B cell (primary cell): ENCODE data around the gene TRMT2A. TPM values are rescaled to one million over a fixed set of nuclear protein-coding genes. Genes with fewer than 3 reads are reported as not detected.

Experiments
- ATAC-seq: fragments of 200-7000 bp; cut with Tn5 transposase; one replicate; pipeline ENCODE4 v1.10.0; 2021; ENCODE audit warnings: low read depth, mild to moderate bottlenecking, moderate number of reproducible peaks, moderate library complexity
- CTCF ChIA-PET: fragments of 350-600 bp; sonication (Branson Sonifier 250); formaldehyde crosslinking; loops from one replicate; lab custom pipeline; 2021; ENCODE audit warnings: antibody characterized with exemption, inconsistent platforms; lab: Charles Lee
- POLR2A ChIA-PET: fragments of 350-600 bp; sonication (Branson Sonifier 250); formaldehyde crosslinking; loops from one replicate; lab custom pipeline; 2021; ENCODE audit warnings: antibody characterized with exemption; lab: Charles Lee
- DNase-seq: peaks from one replicate; pipeline ENCODE4 v3.0.0; 2013
- H2AFZ ChIP-seq: 2 replicates; pipeline ENCODE4 v1.6.1; 2012; ENCODE audit warnings: mild to moderate bottlenecking, low read depth, low read length; ENCODE audit not compliant: insufficient read depth, poor library complexity, severe bottlenecking
- H3K27ac ChIP-seq, 2 donors: 1 replicate in 1 of 2; 2 replicates in 1 of 2; pipeline ENCODE4 v1.5.1; 2012 to 2013; ENCODE audit warnings: low read length in 2 of 2, mild to moderate bottlenecking in 2 of 2, moderate library complexity in 1 of 2
- H3K27me3 ChIP-seq, 4 experiments: fragments of 200-600 bp in 1 of 4; sonication (generic) in 1 of 4; replicated peaks in 1 of 4; 1 replicate in 2 of 4; 2 replicates in 2 of 4; pipeline versions ENCODE4 v1.6.1 to v1.7.0; 2013 to 2016; ENCODE audit warnings: low read length in 3 of 4, mild to moderate bottlenecking in 2 of 4, mixed read lengths in 1 of 4, moderate library complexity in 1 of 4; ENCODE audit not compliant: insufficient read depth in 4 of 4, control insufficient read depth in 3 of 4; ENCODE audit errors: control extremely low read depth in 1 of 4
- H3K36me3 ChIP-seq, 2 experiments: replicated peaks in 1 of 2; 1 replicate in 1 of 2; 2 replicates in 1 of 2; pipeline versions ENCODE4 v1.6.1 to v1.7.1; 2013; ENCODE audit warnings: low read length in 1 of 2; ENCODE audit not compliant: insufficient read depth in 2 of 2, control insufficient read depth in 1 of 2; ENCODE audit errors: control extremely low read depth in 1 of 2, extremely low read depth in 1 of 2
- H3K4me1 ChIP-seq, 2 donors: fragments of 200-600 bp in 1 of 2; sonication (generic) in 1 of 2; 1 replicate in 1 of 2; 2 replicates in 1 of 2; pipeline versions ENCODE4 v1.5.1 to v1.6.1; 2013 to 2017; ENCODE audit warnings: low read length in 2 of 2; ENCODE audit not compliant: control insufficient read depth in 2 of 2, insufficient read depth in 2 of 2
- H3K4me2 ChIP-seq: replicated peaks from 2 replicates; pipeline ENCODE3; 2012; ENCODE audit warnings: mild to moderate bottlenecking, low read depth, low read length; ENCODE audit not compliant: poor library complexity, severe bottlenecking
- H3K4me3 ChIP-seq, 5 experiments: fragments of 200-600 bp in 1 of 5; sonication (generic) in 1 of 5; 1 replicate in 3 of 5; 2 replicates in 2 of 5; pipeline versions ENCODE4 v1.5.1 to v1.7.0; 2011 to 2016; ENCODE audit warnings: low read length in 4 of 5, mild to moderate bottlenecking in 4 of 5, low read depth in 2 of 5, control low read depth in 1 of 5, moderate library complexity in 1 of 5; ENCODE audit not compliant: insufficient read depth in 1 of 5; ENCODE audit errors: control extremely low read depth in 1 of 5, extremely low read depth in 1 of 5
- H3K79me2 ChIP-seq: fragments of 200-600 bp; sonication (generic); one replicate; pipeline ENCODE4 v1.6.0; 2016; ENCODE audit warnings: low read length; ENCODE audit not compliant: control insufficient read depth, insufficient read depth
- H3K9ac ChIP-seq: fragments of 200-600 bp; sonication (generic); 2 replicates; pipeline ENCODE4 v1.6.1; 2017; ENCODE audit warnings: mild to moderate bottlenecking, low read length, moderate library complexity
- H3K9me3 ChIP-seq, 3 donors: one replicate each; pipeline versions ENCODE4 v1.6.1 to v1.7.1; 2013; ENCODE audit warnings: low read length in 2 of 3; ENCODE audit not compliant: control insufficient read depth in 2 of 3, insufficient read depth in 1 of 3; ENCODE audit errors: control extremely low read depth in 1 of 3
- H4K20me1 ChIP-seq: 2 replicates; pipeline ENCODE4 v1.6.0; 2012; ENCODE audit warnings: mild to moderate bottlenecking, low read length; ENCODE audit not compliant: insufficient read depth, control insufficient read depth, poor library complexity, severe bottlenecking
- H3K27ac Mint-ChIP-seq: one replicate; pipeline ENCODE4 v1.8.0; 2021; ENCODE audit warnings: mixed read lengths
- H3K27me3 Mint-ChIP-seq: one replicate; pipeline ENCODE4 v1.8.0; 2021; ENCODE audit warnings: mixed read lengths
- H3K4me1 Mint-ChIP-seq: one replicate; pipeline ENCODE4 v1.8.0; 2021; ENCODE audit warnings: mixed read lengths
- H3K4me3 Mint-ChIP-seq: one replicate; pipeline ENCODE4 v1.8.0; 2021; ENCODE audit warnings: mixed read lengths
- H3K9me3 Mint-ChIP-seq: one replicate; pipeline ENCODE4 v1.8.0; 2022; ENCODE audit warnings: mixed read lengths; ENCODE audit not compliant: insufficient read depth
- CTCF ChIP-seq: fragments of 200-600 bp; IDR thresholded peaks from one replicate; pipeline ENCODE4 v1.8.0; 2022; ENCODE audit warnings: antibody characterized with exemption, mild to moderate bottlenecking
- EZH2 ChIP-seq: IDR thresholded peaks from 2 replicates; pipeline ENCODE4 v1.6.1; 2012; ENCODE audit warnings: borderline replicate concordance, low read depth, mild to moderate bottlenecking, moderate library complexity, low read length; ENCODE audit not compliant: insufficient read depth, poor library complexity, severe bottlenecking
- WGBS: methylation state at CpG from one replicate; pipeline ENCODE4 v1.1.5; 2013; ENCODE audit warnings: missing lambda C conversion rate; ENCODE audit not compliant: insufficient coverage; 5-methylcytosine and 5-hydroxymethylcytosine counted together
- intact Hi-C: fragments of 100-400 bp; cut with micrococcal nuclease; formaldehyde crosslinking; loops from one replicate; pipeline ENCODE4 v1.10.0; 2022
- polyA plus RNA-seq: library from polyadenylated mRNA; depleted of rRNA; stranded (reverse); fragments of >200 nt; gene quantifications from 2 replicates; pipeline ENCODE4 v1.2.3, GENCODE V29; 2012
- total RNA-seq, 2 donors: library from RNA; stranded (reverse); fragments of 120-200 nt in 1 of 2; gene quantifications; 1 replicate in 1 of 2; 2 replicates in 1 of 2; pipeline versions ENCODE4 v1.2.3 to v1.2.4, GENCODE V29; 2013 to 2022

Gene TRMT2A
- total and polyA plus RNA-seq, 2 donors (not counting 1 experiment from before 2014, with no cell fraction given): 95.7 to 144 TPM

DNA sequence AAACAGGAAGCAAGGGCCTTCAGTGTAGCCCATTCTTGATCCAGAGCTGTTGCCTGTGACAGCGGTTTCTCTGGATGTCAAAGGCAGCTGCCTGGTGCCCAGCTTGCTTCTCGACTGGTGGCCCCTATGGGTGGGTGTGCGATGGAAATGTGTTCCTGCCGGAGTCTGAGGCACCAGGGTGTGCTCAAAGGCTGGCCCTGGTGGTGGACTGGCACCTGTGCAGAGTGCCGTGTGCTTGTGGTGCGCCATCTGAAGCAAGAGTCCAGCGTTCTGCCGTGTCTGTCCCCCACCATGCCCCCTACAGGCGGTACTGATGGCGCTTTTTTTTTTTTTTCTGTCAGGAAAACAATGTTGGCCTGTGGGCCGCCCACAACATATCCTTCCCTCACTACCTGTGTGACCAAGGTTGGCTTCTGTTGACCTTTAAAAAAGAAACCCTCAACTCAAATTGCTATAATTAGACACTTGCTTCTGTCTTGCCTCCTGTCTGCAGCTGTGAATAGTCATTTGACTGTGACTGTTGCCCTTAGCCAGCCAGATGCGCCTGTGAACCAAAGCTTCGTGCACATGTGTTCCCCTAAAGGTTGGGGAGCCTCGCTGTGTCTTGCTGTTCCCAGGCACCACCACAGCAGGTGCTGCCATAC, 5.9 kb downstream of the TRMT2A start:
- Histone ChIP-seq H3K4me2 (no peak overlapping the region), H2AFZ (no peak overlapping the region), H3K4me1 (peaks cover 4 to 19% of the 10 kb centered on the region in 2 donors), H3K9me3 (no peaks in the 10 kb centered on the region), H3K27me3 (no peaks in the 10 kb centered on the region), H3K36me3 (peaks cover 0 to 62% of the 10 kb centered on the region in 2 experiments), H3K27ac (peak overlapping the region in 1 of 2 donors; percentile 59), H3K9ac (no peak overlapping the region), H3K79me2 (peaks cover 12% of the 10 kb centered on the region), H4K20me1 (peaks cover 4% of the 10 kb centered on the region), H3K4me3 (no peak overlapping the region)
- TF ChIP-seq EZH2 (no peak), CTCF (peak; percentile 35)
- Mint-ChIP-seq H3K27ac (peak overlapping the region; percentile 84), H3K4me3 (no peak overlapping the region), H3K9me3 (no peaks in the 10 kb centered on the region), H3K27me3 (no peaks in the 10 kb centered on the region), H3K4me1 (peaks cover 14% of the 10 kb centered on the region)
- intact Hi-C loops: loop anchor here (10.0 kb wide), 1 partner anchor 744 kb away; the partner anchor contains the start of genes PI4KA and SNAP29
- DNase-seq (peak; percentile 52), ATAC-seq (peak; percentile 72)
- POLR2A ChIA-PET: interaction anchor here (0.7 kb wide), 1 partner anchor 916 kb away, joined by 9 read pairs; no protein-coding TSS in a partner anchor
- CTCF ChIA-PET: interaction anchor here (0.7 to 1.6 kb wide), 8 partner anchors 9 to 340 kb away, joined by 3 to 5 read pairs (median 3); partner anchors contain the start of gene TANGO2
- 51% methylated on average over 13 of the region's 14 CpGs for WGBS
